22Rv1 (cell line): ENCODE results near the gene BCL11B.

Experiments used
- CTCF ChIP-seq: fragments of 450-650 bp; IDR thresholded peaks from 2 replicates; pipeline ENCODE4 v1.5.1; 2017; ENCODE audit warnings: mild to moderate bottlenecking
- ZFX ChIP-seq: fragments of 450-650 bp; IDR thresholded peaks from 2 replicates; pipeline ENCODE4 v1.6.1; 2017; ENCODE audit warnings: antibody characterized with exemption, borderline replicate concordance

- TF ChIP-seq CTCF (no peak), ZFX (no peak)
These were observed 14.8 kb upstream of the BCL11B start for GRCh38 chr14:99286761-99287160.
